HG03175 (cell line): ENCODE results near the gene MMRN1.

Source experiments
- ATAC-seq: cut with Tn5 transposase; IDR thresholded peaks from one replicate; pipeline ENCODE4 v1.9.1; 2021; ENCODE audit warnings: mild to moderate bottlenecking, moderate library complexity; ENCODE audit not compliant: unreplicated experiment

Gene MMRN1

GRCh38 chr4:89913623-89914022 is 19.0 kb downstream of the MMRN1 start:
- no peak for ATAC-seq

GRCh38 chr4:89914609-89915550 is 20.2 kb downstream of the MMRN1 start:
- ATAC-seq = no peak

GRCh38 chr4:89915937-89916336 is 21.3 kb downstream of the MMRN1 start:
- ATAC-seq = no peak

GRCh38 chr4:89922848-89923416 is 28.3 kb downstream of the MMRN1 start:
- ATAC-seq = no peak

- ATAC-seq = no peak
Measured at GRCh38 chr4:89928838-89929237, 34.2 kb downstream of the MMRN1 start.

GRCh38 chr4:89929425-89930159 is 34.9 kb downstream of the MMRN1 start:
- peak; percentile 94 for ATAC-seq

GRCh38 chr4:89939546-89939945 is 44.9 kb downstream of the MMRN1 start:
- ATAC-seq = peak; percentile 79

GRCh38 chr4:89939994-89940393 is 45.3 kb downstream of the MMRN1 start:
- no peak for ATAC-seq

GRCh38 chr4:89942811-89943210 is 48.2 kb downstream of the MMRN1 start:
- ATAC-seq = no peak

GRCh38 chr4:89949782-89950387 is 55.2 kb downstream of the MMRN1 start:
- ATAC-seq = peak; percentile 66

GRCh38 chr4:89952458-89952857 is 57.8 kb downstream of the MMRN1 start:
- ATAC-seq = no peak

- no peak for ATAC-seq
Measured at GRCh38 chr4:89954906-89955695, 60.4 kb downstream of the MMRN1 start.

GRCh38 chr4:89957046-89957926 is 62.6 kb downstream of the MMRN1 start:
- no peak for ATAC-seq

GRCh38 chr4:89981789-89982334 is 87.2 kb downstream of the MMRN1 start:
- no peak for ATAC-seq

GRCh38 chr4:89988268-89988667 is 93.6 kb downstream of the MMRN1 start:
- ATAC-seq = no peak

GRCh38 chr4:89992744-89993143 is 98.1 kb downstream of the MMRN1 start:
- ATAC-seq = no peak

- ATAC-seq = no peak
Measured at GRCh38 chr4:89994176-89994873, 99.7 kb downstream of the MMRN1 start.

- no peak for ATAC-seq
Measured at GRCh38 chr4:89995006-89995405, 100.4 kb downstream of the MMRN1 start.

GRCh38 chr4:89995814-89996213 is 101.2 kb downstream of the MMRN1 start:
- ATAC-seq = no peak
